ENCODE measurements around the gene MRO. TPM values are rescaled to one million over a fixed set of nuclear protein-coding genes. Genes with fewer than 3 reads are reported as not detected.
"Not testable (repeated sequence)": the region's sequence is repeated elsewhere in the genome, so short reads cannot be mapped to it uniquely, and the experiment has no call there.

MRO gene
- total RNA-seq, 4 donors from 2014 or later: 0.18 to 1.4 (median 0.49) TPM; not detected in 1

DNA sequence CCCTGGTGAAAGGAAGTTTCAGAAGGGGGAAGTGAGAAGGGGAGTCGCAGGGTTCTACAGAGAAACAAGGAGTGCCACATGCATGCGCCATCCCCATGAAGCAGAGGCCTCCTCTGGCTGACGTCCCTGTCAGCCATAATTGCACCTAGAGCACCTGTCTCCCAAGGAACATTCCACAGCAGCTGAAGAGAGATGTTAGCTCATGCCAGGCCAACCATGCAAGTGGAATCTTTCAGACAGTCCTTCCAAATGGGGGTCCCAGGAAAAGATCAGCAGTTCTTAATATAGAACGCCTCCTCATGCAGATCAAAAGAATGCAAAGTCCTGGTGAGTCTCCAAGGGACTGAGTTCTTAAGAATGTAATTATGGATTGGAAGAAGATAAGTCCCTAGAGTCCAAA, 29.6 kb downstream of the MRO start:
- TF ChIP-seq POLR2A (IDR thresholded peaks at IDR 0.05): no peak
- TF ChIP-seq, protein P1, sequence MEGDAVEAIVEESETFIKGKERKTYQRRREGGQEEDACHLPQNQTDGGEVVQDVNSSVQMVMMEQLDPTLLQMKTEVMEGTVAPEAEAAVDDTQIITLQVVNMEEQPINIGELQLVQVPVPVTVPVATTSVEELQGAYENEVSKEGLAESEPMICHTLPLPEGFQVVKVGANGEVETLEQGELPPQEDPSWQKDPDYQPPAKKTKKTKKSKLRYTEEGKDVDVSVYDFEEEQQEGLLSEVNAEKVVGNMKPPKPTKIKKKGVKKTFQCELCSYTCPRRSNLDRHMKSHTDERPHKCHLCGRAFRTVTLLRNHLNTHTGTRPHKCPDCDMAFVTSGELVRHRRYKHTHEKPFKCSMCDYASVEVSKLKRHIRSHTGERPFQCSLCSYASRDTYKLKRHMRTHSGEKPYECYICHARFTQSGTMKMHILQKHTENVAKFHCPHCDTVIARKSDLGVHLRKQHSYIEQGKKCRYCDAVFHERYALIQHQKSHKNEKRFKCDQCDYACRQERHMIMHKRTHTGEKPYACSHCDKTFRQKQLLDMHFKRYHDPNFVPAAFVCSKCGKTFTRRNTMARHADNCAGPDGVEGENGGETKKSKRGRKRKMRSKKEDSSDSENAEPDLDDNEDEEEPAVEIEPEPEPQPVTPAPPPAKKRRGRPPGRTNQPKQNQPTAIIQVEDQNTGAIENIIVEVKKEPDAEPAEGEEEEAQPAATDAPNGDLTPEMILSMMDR (IDR thresholded peaks at IDR 0.05 in 4 of 5, conservative IDR thresholded peaks at IDR 0.05 in 1 of 5): no peak
- Histone ChIP-seq H3K9me3 (no peaks in the 10 kb centered on the region), H3K27ac (no peak overlapping the region), H3K4me1 (no peaks in the 10 kb centered on the region), H3K4me3 (no peak overlapping the region), H3K27me3 (no peaks in the 10 kb centered on the region), H3K36me3 (no peaks in the 10 kb centered on the region)
- in situ Hi-C loops (cut with MboI; ENCODE audit: low sequenced_read_pairs in 4 of 4) (loop anchor here in 1 of 4 donors (25.0 kb wide), 1 partner anchor 278 kb away; no protein-coding TSS in a partner anchor), intact Hi-C loops (cut with DNase I; ENCODE audit: low total_unique reads) (no loop called here)
- no peak for ATAC-seq
- DNase-seq: no peak

DNA sequence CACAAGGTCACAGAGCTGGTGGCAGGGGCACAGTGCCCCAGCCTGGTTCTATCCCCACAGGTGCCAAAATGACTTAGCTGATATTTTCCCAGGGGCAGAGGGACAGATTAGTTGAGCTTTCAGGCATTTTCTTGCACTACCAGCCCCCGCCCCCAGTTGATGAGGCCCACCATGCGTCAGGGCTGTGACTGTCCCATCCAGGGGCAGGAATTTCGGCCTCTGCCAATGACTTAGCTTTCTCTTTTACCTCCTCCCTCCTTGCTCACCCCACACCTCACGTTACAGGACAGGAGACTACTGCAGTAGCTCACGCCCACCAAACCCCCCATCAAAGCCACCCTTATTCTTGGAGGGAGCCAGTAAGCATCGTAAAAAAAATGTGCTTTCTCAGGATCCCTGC, 31.5 kb downstream of the MRO start:
- no peaks in the 10 kb centered on the region for H3K9me3 ChIP-seq
- in situ Hi-C loops (cut with MboI; ENCODE audit: low sequenced_read_pairs in 4 of 4): loop anchor here (10.0 to 25.0 kb wide), 2 partner anchors 276 to 283 kb away; no protein-coding TSS in a partner anchor
- DNase-seq: no peak
- no peak for ATAC-seq
- H3K36me3 ChIP-seq: no peaks in the 10 kb centered on the region
- H3K27ac ChIP-seq: no peak overlapping the region
- no peaks in the 10 kb centered on the region for H3K27me3 ChIP-seq
- H3K4me3 ChIP-seq: no peak overlapping the region
- intact Hi-C loops (cut with DNase I; ENCODE audit: low total_unique reads): loop anchor here (10.0 kb wide), 1 partner anchor 123 kb away; no protein-coding TSS in a partner anchor
- TF ChIP-seq POLR2A (IDR thresholded peaks at IDR 0.05): no peak
- TF ChIP-seq, protein P1 (IDR thresholded peaks at IDR 0.05 in 4 of 5, conservative IDR thresholded peaks at IDR 0.05 in 1 of 5): no peak
- H3K4me1 ChIP-seq: no peaks in the 10 kb centered on the region

GRCh38 chr18:50786864-50787263, 33.0 kb downstream of the MRO start:
- no peak overlapping the region for H3K27ac ChIP-seq
- H3K27me3 ChIP-seq: no peaks in the 10 kb centered on the region
- ATAC-seq: no peak
- no peak overlapping the region for H3K4me3 ChIP-seq
- no peaks in the 10 kb centered on the region for H3K4me1 ChIP-seq
- no peaks in the 10 kb centered on the region for H3K9me3 ChIP-seq
- H3K36me3 ChIP-seq: no peaks in the 10 kb centered on the region
- in situ Hi-C loops (cut with MboI; ENCODE audit: low sequenced_read_pairs in 4 of 4): loop anchor here (10.0 to 25.0 kb wide), 2 partner anchors 275 to 282 kb away; no protein-coding TSS in a partner anchor
- no peak for DNase-seq
- no peak for TF ChIP-seq POLR2A (IDR thresholded peaks at IDR 0.05)
- TF ChIP-seq, protein P1 (IDR thresholded peaks at IDR 0.05 in 4 of 5, conservative IDR thresholded peaks at IDR 0.05 in 1 of 5): no peak
- intact Hi-C loops (cut with DNase I; ENCODE audit: low total_unique reads): loop anchor here (10.0 kb wide), 1 partner anchor 122 kb away; no protein-coding TSS in a partner anchor

DNA sequence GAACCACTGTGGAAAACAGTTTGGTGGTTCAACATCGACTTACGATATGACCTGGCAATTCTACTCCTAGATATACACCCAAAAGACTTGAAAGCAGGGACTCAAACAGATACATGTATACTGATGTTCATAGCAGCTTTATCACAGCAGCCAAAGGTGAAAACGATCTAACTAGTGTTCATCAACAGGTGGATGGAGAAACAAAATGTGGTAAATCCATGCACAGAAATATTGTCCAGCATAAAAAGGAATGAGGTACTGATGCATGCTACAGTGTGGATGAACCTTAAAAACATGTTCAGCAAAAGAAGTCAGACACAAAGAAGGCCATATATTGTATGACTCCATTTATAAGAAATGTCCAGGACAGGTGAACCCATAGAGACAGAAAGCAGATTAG, 36.3 kb downstream of the MRO start:
- intact Hi-C loops (cut with DNase I; ENCODE audit: low total_unique reads): loop anchor here (5.0 to 10.0 kb wide), 2 partner anchors 119 to 221 kb away; partner anchors contain the start of gene MAPK4
- DNase-seq (no peak), ATAC-seq (no peak)
- H3K27me3 ChIP-seq: no peaks in the 10 kb centered on the region
- no peaks in the 10 kb centered on the region for H3K4me1 ChIP-seq
- no peak overlapping the region for H3K4me3 ChIP-seq
- H3K9me3 ChIP-seq: no peaks in the 10 kb centered on the region
- in situ Hi-C loops (cut with MboI; ENCODE audit: low sequenced_read_pairs in 4 of 4): loop anchor here (10.0 to 25.0 kb wide), 2 partner anchors 271 to 279 kb away; no protein-coding TSS in a partner anchor
- H3K27ac ChIP-seq: no peak overlapping the region
- no peaks in the 10 kb centered on the region for H3K36me3 ChIP-seq
- TF ChIP-seq, protein P1 (IDR thresholded peaks at IDR 0.05 in 4 of 5, conservative IDR thresholded peaks at IDR 0.05 in 1 of 5): no peak
- TF ChIP-seq POLR2A (IDR thresholded peaks at IDR 0.05): no peak

GRCh38 chr18:50779021-50779420, 40.8 kb downstream of the MRO start:
- in situ Hi-C loops (cut with MboI; ENCODE audit: low sequenced_read_pairs in 4 of 4): loop anchor here in 1 of 4 donors (25.0 kb wide), 1 partner anchor 267 kb away; no protein-coding TSS in a partner anchor
- H3K27me3 ChIP-seq; H3K4me3 ChIP-seq; DNase-seq; intact Hi-C loops (cut with DNase I; ENCODE audit: low total_unique reads); H3K27ac ChIP-seq; H3K9me3 ChIP-seq; H3K4me1 ChIP-seq; ATAC-seq; H3K36me3 ChIP-seq: not testable (repeated sequence)
